Hindlimb muscle (tissue), 1 donor: Measurements from ENCODE around the gene STPG2. TPM values are rescaled to one million over a fixed set of nuclear protein-coding genes. Genes with fewer than 3 reads are reported as not detected.
"Not testable (repeated sequence)": the region's sequence is repeated elsewhere in the genome, so short reads cannot be mapped to it uniquely, and the experiment has no call there.

Experiments
- DNase-seq: peaks from one replicate; pipeline ENCODE4 v3.0.0-alpha.2; 2013
- polyA plus RNA-seq: library from polyadenylated mRNA; unstranded; fragments of 120-200 nt; gene quantifications from one replicate; pipeline ENCODE4 v1.2.1, GENCODE V29; 2013; ENCODE audit not compliant: insufficient read length

The STPG2 gene
- polyA plus RNA-seq, 1 donor, result not detected

GRCh38 chr4:97942137-97942536 is 201.1 kb downstream of the STPG2 start:
- DNase-seq, result no peak

- no peak for DNase-seq
Observed at GRCh38 chr4:97938141-97938540, 205.1 kb downstream of the STPG2 start.

DNA sequence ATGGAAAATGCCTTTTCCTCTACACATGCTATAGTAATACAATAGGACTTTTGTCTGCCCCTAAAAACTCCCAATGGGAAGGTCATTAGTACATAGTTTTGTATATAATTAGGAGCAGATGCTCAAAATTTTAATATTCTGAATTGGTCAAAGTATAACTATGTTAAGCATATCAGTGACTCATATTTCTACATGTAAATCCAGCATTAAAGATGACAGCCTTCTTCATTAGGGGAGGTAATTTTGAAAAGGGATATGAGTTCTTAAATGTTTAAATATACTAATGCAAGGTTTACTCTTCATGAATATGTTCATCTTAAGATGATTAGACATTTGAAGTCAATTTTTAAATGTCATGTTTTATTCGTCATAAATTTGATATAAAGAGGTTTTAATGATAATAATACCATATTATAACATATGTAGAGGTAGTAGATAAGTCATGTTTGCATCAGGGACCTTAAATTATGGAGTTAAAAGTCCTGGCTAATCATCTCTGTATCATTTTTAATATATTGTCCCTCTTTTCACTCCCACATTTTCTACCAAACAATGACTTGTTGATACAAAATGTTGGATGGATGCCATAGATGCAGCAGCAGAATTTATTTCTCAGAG is 218.8 kb downstream of the STPG2 start:
- DNase-seq, result no peak

- no peak for DNase-seq
Observed at GRCh38 chr4:97923096-97923495, 220.2 kb downstream of the STPG2 start.

DNA sequence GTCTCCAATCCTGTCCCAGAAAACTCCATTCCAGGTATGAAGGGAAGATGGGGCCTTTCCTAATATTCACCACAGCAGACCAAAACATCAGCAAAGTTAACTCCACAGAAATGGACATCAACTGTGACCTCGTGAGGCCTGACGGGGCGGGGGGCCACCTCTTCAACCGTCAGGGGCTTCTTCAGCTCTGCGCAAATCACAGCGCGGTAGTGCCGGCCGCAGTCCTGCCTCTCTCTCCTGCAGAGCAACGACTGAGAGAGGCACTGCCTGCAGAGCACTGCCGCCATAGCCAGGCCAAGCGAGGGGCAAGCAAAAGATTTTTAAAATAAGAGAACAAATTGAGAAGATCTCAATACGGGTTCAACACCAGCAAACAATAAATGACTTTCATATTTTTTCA is 226.2 kb downstream of the STPG2 start:
- DNase-seq, result no peak

GRCh38 chr4:97912156-97912555 is 231.1 kb downstream of the STPG2 start:
- no peak for DNase-seq

GRCh38 chr4:97911236-97911906 is 231.9 kb downstream of the STPG2 start:
- no peak for DNase-seq

DNA sequence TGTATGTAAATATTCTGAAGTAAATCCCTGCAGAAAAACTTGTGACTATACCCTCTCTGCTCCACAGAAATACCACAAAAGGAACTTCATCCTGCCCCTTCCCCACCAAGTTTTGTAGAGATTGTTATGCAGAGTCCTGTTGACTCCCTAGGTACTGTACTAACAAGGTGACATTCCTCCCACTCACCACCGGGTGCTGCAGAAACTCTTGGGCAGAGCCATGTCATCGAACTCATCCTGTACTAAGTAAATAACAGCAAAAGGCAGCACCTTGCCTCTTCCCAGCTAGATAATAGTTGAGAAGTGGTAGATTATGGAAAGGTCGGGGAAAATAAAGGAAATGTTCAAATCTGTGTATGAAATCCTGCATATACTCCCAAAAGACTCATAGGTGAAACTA is 233.3 kb downstream of the STPG2 start:
- DNase-seq, result no peak

DNA sequence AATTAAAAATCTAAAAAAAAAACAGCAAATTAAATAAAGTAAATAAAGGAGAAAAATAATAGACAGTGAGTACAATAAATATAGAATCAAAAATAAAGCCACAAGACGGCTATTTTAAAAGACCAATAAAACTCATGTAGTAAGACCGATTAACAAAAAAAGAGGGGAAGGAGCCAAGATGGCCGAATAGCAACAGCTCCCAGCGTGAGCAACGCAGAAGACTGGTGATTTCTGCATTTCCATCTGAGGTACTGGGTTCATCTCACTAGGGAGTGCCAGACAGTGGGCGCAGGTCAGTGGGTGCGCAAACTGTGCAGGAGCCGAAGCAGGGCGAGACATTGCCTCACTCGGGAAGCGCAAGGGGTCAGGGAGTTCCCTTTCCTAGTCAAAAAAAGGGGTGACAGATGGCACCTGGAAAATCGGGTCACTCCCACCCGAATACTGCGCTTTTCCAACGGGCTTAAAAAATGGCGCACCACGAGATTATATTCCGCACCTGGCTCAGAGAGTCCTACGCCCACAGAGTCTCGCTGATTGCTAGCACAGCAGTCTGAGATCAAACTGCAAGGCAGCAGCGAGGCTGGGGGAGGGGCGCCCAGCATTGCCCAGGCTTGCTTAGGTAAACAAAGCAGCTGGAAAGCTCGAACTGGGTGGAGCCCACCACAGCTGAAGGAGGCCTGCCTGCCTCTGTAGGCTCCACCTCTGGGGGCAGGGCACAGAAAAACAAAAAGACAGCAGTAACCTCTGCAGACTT is 239.7 kb downstream of the STPG2 start:
- not testable (repeated sequence) for DNase-seq

GRCh38 chr4:97900229-97900628 is 243.0 kb downstream of the STPG2 start:
- no peak for DNase-seq

DNA sequence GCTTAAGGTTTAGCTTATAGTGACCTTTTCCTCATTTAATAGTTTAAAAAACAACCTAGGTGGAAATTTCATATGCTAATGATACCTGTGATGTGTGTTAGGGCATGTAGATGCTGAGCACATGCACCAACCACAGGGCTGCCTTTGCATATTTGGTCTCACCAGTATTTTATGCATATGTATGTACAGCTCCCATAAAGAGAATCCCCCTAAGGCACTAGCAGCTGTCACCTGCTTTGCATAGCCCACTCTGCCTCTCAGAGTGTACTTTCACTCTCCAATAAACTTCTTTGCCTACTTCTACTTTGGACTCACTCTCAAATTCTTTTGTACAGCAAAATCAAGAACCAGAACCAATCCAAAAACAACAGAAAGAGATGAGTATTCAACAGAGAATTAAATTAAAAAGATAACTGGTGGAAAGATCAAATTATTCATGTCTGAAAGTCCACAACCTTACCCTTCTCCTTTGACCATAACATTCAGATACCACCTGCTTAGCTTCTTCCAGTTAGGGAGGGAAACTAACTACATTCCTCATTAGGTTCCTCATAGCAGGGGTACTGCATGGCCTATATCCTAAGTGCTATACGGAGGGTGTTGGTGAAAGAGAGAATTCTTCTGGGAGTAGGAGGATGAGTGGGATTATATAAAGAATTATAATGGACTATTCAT is 250.5 kb downstream of the STPG2 start:
- DNase-seq, result no peak

DNA sequence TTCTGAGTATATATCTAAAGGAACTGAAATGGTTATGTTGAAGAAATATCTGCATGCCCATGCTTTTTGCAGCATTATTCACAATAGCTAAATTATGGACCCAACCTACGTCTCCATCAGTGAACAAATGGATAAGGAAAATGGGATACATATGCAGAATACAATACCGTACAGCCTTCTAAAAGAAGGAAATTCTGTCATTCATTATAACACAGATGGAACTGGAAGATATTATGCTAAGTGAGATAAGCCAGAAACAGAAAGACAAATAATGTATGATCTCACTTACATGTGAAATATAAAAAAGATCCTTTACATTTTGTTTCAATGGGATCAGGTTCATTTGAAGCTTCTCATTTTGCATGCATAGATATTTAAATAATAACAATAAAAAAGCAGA is 263.3 kb downstream of the STPG2 start:
- no peak for DNase-seq

- no peak for DNase-seq
Observed at GRCh38 chr4:97868097-97868496, 275.2 kb downstream of the STPG2 start.

DNA sequence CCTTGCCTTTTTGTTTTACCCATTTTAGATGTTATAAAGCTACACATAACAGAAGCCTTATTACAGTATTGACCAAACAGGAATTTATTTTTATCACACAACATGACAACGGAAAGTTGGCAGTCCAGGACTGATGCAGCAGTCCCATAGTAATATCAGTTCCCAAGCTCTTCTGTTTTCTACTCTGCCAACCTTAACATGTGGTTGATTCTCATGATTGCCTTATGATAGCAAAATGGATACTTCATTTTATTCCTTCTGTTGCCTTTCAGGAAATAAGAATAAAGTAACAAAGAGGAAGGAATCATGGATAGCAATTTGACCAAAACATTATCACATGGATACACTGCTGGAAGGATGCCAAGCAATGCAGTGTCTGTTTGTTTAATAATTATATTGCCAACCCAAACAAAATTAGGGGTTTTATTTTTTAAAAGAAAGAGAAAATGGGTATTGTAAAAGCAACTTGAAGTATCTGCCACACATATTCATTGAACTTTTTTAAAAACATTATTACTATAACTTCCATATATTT is 275.7 kb downstream of the STPG2 start:
- no peak for DNase-seq

GRCh38 chr4:97866821-97867556 is 276.3 kb downstream of the STPG2 start:
- DNase-seq, result no peak

DNA sequence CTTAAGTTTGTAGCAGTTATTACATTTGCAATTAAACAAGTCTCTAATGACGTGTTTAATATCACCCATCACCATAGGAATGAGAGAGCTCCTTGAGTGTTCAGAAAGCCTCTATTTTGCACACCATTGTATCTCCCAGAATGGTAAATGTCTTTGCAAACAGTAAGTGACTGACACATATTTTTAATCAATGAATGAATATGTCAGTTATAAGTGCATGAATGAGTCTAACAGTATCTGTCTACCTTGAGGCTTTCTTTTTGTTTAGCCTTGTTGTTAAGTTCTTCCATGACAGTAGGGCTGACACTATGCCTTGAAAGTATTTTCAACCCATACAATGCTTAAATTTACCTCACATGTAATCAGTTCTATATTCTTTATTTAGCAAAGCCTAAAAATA is 292.2 kb downstream of the STPG2 start:
- DNase-seq, result no peak

- no peak for DNase-seq
Observed at GRCh38 chr4:97845758-97846157, 297.5 kb downstream of the STPG2 start.

DNA sequence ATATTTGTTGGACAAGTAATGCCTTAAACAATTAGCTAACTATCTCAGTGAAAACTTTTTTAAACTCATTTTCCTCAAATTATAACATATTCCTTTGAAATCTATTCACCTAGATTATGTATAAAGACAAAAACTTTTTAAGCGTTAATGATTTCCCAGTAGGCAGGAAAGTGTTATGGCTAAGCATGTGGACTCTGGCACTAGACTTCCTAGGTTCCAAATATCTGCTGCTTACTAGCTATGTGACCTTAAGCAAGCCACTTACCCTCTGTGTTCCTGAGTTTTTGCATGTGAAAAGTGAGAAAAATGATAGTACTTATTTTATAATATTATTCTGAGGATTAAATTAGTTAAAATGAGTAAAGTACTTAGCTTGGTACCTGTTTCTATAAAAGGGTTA is 301.8 kb downstream of the STPG2 start:
- DNase-seq, result no peak

DNA sequence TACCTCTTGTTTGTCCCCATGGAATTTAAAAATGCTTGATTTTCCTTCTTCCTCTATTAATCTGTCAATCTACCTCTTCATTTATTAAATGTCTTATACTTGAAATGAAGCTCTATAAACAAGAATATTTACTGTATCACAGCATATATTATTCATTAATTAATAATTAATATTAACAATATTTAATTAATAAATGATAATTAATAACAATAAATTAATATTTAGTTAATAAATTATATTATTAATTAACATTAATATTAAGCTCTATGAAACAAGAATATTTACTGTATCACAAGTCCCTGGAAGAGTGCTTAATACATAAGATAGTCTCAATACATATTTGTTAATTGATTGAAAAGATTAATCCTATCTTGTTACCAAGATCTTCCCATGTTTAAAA is 306.6 kb downstream of the STPG2 start:
- DNase-seq, result no peak

DNA sequence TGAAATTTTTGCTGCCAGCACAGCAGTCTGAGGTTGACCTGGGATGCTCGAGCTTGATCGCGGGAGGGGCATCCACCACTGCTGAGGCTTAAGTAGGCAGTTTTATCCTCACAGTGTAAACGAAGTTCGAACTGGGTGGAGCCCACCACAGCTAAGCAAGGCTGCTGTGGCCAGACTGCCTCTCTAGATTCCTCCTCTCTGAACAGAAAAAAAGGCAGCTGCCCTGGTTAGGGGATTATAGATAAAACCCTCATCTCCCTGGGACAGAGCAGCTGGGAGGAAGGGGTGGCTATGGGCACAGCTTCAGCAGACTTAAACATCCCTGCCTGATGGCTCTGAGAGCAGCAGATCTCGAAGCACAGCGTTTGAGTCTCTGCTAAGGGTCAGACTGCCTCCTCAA is 314.6 kb downstream of the STPG2 start:
- DNase-seq, result no peak

DNA sequence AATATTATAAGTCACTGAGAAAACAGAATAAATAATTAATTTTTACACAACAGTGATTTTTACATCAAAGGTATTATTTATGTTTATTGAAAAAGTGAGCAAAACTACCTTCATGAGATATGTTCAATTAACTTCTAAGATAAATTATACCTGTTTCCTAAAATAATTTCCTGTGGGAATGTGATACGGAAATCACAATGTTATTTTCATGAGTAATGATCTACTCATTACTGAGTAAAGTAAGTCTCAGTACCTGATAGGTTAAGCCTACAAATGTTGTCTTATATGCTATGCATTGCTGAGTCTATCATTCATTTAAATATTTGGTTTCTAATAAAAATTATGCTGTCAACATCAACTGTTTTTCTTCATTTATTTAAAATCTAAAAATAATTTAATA is 324.0 kb downstream of the STPG2 start:
- no peak for DNase-seq

GRCh38 chr4:97812768-97813167 is 330.5 kb downstream of the STPG2 start:
- no peak for DNase-seq
